GM18507 (cell line): ENCODE data around the gene KCNG1.

Experiments
- DNase-seq: peaks from one replicate; pipeline ENCODE4 v3.0.0; 2011; ENCODE audit warnings: low read depth; ENCODE audit not compliant: insufficient read length; ENCODE audit errors: extremely low spot score
- FAIRE-seq: peaks from 2 replicates; lab custom pipeline; 2011; peaks lifted over from hg19 to GRCh38; lab: Jason Lieb, UNC

KCNG1 gene

DNA sequence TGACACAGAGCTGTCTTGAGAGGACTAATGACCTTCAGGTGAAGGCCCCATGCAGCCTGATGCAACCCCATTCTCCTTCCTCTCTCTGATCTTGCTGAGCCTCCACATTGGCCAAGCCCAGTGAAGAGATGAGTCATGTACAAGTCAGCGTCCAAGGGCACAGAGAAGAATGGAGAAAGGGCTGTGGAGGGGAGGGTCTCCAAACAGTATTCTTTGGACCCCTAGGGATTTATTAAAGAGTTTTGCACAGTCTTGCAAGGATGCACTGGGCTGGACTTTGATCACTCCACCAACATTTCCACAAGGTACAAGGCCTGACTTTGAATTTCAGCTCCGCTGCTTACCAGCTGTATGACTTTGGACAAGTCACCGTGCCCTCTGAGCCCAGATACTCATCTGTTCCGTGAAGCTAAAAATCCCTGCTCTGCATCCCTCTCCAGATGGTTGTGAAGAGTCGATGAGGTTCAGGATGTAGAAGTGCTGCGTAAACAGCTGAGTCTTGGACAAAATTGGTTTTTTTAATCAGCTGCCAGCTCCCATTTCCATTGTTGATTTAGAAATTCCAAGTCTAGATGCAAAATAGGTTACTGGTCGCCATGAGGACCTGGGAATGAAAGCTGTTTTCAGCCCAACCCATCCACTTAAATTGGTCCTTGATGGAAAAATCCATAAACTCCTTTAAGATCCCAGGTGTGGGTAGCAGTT, 14.1 kb upstream of the KCNG1 start:
- no peak for DNase-seq
- no peak for FAIRE-seq

DNA sequence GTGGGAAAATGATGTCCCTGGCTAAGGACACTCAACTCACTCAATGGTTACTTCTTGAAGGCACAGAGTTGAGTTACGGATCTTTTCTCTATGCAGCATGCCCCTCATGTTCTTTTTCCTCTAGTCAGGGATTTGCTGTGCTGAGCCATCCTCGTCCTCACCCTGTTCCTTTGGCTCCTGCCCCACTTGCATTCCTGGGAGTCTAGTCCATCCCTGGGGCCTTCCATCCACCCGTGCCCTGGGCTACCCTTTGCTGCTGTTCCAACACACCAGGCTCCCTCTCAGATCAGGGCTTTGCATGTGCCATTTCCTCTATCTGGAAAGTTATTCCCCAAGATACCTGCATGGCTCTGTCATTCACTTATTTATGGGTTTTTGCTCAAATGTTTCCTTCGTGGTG, 13.3 kb upstream of the KCNG1 start:
- DNase-seq, result no peak
- no peak for FAIRE-seq

DNA sequence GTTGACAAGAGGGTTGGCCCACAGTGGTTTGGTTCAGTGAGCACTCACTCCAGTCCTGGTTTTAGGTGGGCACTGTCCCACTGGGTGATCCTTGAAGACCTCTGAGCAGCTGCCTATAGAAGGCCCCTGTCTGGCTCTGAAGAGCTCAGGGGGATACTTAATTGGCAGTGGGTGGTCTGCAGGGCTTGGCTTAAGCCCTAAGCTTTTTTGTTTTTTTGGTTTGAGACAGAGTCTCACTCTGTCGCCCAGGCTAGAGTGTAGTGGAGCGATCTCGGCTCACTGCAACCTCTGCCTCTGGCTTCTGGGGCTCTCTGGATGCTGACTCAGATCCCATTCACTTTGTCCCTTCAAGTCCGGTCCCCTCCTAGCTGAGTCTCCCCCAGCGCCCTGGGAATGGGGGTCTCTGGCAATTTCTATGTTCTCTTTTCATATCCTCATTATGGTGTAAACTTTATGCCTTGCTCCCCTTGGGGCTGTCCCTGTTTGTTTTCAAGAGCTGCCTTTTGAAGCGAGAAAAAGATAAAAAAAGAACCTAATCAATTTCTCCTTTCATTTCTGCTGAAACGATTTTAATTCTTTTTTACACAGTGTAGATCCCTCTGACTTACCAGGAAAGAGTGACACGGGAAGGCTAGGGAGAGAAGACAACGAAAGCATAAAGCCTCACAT, 12.2 kb upstream of the KCNG1 start:
- FAIRE-seq (no peak), DNase-seq (no peak)

DNA sequence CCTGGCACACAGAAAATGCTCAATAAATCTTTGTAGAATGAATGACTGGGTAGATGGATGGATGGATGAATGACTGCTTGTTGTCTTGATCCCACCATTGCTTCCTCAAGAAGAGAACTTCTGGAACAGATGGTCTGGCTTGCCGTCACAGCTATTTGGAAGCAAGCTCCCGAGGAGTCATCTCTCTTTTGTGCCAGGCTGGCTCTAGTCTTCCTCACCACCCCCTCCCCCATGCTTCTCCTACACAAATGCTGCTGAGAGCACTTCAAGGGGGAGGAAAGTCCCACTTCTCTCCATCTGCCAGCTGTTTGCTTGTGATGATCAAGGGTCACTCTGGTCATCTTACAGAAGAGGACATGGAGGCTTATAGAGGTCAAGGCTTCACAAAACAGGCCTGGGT, 11.6 kb upstream of the KCNG1 start:
- DNase-seq (no peak), FAIRE-seq (no peak)

DNA sequence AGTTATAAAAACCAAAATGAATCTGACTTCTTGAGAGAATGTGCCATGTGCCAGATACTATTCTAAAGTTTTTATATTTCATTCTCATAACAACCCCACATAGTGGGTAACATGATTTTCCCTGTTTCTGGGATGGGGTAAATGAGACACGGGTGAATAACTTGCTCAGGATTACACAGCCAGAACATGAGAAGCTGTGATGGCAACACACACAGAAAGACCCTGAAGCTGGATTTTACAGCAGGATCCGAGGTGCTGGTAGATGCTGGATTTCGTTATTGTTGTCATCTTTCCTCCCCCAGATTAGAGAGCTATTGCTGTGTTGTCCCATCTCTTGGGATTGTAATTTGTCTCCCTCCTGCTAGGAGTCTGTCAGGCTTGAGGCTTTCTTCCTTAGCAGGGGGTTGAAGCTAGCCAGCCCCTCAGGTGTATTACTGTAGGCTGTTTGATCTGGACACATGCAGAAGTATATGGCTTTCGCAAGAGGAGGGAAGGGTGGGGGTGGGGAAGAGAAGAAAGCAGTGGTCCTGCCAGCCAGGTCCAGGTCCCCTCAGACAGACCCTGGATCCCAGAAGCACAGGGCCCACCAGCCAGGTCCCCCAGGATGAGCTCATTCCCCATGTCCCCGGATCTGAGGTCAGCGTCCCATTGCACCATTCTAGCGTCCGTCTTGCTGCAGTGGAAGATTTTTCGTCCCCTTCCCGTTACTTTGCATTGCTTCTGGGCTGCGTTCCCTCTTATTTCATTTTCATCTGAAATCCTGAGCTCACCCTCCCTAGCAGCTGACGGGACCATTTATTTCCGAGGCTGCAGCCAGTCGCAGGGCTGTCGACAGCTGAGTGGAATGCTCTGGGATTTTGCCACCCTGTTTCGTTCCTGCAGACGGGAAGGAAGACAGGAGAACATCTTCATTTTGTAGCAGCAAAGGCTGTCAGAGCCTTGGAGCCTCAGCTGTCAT, 7.3 kb upstream of the KCNG1 start:
- no peak for FAIRE-seq
- DNase-seq, result no peak

DNA sequence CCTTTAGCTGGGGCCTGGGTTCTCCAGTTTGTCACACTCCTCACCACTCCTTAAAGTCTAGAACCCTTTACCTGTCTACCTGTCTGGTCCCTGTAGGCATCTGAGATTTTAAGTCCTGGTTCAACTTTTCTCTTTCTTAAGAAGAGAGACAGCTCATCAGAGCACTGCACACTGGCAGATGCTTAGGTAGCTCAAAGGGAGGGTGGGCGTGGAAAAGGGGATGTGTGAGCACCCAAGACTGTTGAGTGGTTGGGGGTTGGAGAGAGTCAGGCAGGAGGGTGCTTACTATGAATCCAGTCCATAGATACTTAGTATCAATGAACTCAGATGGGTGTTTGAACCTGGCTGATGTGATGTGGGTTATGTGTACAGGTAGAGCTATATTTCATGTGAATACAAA, 6.6 kb upstream of the KCNG1 start:
- no peak for FAIRE-seq
- DNase-seq, result no peak

DNA sequence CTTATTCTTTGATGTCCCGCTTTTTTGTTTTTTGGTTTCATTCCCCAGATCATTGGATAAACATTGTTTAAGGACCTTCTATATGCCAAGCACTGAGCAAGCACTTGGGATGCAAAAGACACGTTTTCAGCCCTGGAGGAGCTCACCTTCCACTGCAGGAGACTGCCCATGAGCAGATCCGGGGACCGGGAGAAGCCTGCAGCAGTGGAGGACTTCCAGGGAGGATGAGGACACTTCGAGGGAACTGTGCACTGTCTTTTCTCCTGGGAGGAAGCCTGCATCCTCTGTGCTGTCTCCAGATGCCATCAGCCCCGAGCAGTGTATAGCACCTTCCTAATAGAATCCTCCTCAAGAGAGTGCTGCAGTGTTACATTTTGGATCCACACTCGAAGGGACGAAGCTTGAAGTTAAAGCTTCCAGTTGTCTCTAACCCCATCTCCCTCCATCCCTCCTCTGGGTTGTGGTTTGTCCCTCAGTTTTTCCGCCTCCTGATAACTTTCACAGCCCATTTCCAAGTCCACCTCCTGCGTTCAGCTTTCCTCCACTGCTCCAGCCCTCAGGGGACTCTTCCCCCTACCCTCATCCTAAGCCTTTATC, 5.8 kb upstream of the KCNG1 start:
- DNase-seq, result no peak
- FAIRE-seq, result no peak

DNA sequence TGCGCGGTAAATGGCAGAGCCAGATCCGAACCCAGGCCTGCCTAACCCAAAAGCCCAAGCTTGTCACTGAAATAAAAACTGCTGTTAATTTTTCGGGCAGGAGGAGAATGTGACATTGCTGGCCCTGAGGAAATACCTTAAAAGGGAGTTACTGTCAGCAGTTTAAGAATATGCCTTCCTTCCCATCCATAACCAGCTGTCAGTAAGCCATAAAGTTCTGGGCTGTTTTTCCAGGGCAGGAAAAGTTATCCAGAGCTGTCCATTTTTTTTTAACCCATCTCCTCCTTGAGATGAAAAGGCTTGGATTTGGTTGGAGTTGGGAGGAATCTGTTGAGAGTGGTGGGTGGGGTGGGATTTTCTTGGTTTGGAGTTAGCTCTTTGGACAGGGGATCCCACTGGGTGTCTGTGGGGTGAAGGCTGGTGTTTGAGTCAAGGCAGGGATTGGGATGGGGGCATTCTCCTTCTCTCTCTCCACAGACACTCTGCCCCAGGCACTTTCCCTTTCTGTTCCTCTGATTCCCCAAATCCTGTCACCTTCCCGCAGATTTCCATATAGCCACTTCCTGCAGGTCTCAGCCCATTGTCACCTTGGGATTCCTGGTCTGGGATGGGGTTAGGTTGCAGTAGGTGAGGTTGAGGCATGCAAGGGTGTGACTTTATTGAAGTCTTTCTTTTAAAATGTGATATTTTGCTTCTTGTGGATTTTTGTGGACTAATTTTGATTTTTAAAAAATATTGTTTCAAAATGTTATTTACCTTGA, 4.3 kb upstream of the KCNG1 start:
- no peak for FAIRE-seq

DNA sequence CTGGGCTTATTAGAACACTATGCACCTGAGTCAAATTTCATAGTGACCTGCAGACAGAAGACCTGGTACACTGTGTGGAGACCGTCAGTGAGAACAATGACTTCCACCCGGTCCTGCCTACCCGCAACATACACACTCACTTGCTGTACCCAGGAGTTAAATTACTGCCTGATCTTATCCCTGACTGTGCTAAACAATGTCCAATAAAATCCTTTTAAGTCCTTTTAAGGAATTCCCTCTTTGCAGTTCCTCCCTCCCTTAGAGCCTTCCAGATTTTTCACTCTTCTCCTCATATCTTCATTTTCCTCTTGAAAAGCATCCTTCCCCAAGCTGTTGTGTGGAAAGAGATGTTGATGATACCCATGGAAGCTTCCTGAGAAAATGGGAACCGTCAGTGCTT, 3.4 kb upstream of the KCNG1 start:
- FAIRE-seq, result no peak
- DNase-seq, result no peak

More for the DNA sequence above, 4.3 kb upstream of the KCNG1 start:
- no peak for DNase-seq

DNA sequence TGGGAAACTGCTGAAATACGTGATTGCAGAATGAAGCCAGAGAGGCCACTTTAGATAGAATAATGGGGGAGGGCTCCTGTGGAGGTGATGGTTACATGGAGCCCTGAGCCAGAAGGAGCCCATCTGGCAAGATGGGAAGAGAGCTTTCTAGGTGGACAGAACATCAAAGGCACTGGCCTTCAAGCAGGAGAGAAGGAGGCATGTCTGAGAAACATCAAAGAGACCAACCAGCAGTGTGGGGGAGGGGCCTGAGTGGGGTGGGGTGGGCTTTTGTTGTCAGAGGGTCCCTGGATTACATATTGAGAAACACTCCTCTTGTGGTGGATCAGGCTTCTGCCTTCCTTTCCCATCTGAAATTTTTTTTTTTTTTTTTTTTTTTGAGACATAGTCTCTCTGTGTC, 1.9 kb upstream of the KCNG1 start:
- FAIRE-seq, result no peak
- DNase-seq, result no peak

DNA sequence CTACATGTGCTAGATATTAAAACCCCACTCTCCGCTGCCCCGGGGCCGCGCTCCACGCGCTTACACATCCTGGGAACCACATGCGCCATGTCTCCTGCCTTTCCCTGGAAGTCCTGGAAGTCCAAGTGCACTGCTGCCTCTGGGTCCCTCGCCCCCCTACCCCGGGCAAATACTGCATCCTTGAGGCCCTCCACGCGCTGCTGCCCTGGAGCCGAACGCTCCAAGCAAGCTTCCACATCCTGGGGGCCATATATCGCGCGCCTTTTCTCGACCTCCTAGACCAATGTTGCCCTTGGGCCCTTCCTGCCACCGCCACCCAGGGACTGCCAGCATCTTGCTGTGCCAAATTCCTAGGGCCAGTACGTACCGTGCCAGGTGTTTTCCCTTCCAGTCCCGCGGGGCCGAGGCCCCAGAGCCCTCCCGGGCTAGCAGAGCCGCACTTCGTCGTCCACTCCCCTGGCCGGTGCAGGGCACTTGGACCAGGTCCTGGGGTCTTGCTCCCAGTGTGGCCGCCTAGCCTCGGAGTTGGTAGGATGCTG, 779 bp upstream of the KCNG1 start:
- FAIRE-seq (no peak), DNase-seq (no peak)

DNA sequence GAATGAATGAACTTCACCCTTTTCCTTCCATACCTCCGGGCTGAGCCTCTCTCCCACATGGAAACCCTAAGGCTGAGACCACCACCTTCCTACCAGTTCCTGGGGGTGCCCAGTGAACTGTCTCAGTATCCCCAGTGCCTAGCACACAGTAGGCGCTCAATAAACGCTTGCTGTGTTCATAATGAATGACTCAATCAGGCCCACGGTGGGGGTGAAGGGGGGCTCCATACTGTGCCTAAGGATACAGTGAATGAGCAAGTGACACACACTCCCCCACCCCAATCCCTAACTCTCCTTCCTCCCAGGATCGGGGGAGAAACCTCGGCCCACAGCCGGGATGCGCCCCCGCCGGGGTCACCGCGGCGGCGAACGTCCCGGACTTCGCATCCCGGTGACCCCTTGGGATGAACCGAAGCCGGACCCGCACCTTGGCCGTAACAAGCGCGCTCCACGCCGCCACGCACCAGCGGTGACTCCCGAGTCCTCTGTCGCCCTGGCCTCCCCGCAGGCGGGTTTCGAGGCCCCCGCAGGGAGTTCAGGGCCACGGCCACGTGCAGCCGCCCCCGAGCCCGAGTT, 592 bp downstream of the KCNG1 start:
- no peak for DNase-seq
- no peak for FAIRE-seq

DNA sequence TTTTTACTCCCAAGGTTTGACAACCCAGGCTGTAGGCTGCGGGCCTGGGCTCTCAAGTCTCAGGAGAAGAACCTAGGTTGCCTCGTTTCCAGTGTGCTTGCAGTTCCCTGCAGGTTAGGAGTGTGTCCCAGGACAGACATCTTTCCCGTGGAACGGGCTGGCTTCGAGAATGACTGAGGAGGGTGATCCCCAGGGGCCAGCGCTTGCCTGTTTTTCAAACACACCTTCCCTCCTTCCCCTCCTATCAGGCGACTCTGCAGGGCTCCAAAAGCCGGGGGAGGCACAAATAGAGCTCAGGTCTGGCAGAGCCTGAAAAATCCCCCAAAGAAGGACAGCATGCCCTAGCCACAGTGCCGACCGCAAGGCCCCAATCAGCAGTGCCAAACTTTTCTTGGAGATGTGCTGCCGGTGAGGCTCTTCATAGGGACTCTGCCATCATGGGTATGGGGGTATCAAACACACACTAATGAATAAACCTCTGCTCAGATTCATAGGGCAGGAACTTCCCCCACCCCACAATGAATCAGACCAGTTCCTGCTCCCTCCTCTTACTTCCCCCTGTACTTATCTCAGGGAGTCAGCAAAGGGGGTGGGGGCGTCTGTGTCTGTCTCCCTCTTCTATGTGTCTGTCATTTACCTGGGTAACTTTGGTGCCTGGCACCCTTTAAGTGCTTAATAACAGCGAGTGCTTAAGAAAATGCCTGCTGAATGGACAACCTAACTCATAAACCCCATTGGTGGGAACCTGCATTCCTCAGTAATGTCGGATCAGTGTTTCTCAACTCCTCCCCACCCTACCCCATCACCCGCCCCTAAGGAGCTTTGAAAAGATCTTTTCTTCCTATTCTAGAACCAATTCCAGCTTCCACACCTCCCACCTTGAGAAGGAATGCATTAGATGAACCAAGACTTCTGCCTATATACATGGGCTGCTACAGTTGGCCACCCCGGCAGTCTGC, 1.6 kb downstream of the KCNG1 start:
- no peak for FAIRE-seq
- no peak for DNase-seq

DNA sequence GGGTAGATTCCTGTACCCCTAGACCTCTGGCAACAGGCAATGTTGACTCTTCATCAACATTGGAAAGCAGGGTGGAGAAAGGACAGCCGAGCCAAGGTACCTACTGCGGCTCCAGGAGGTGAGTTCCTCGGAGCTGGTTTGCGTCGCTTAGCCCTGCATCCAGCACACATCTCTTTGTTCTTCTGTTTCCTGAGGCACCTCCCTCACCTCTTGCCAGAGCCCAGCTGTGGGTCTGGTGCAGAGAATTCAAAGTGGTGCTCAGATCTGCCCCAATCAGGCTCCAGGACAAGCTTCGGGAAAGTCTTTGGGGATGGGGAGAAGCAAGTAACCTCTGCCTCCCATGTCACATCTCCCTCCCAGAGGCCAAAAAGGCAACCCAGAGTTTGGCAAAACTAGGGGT, 2.2 kb downstream of the KCNG1 start:
- FAIRE-seq, result no peak

DNA sequence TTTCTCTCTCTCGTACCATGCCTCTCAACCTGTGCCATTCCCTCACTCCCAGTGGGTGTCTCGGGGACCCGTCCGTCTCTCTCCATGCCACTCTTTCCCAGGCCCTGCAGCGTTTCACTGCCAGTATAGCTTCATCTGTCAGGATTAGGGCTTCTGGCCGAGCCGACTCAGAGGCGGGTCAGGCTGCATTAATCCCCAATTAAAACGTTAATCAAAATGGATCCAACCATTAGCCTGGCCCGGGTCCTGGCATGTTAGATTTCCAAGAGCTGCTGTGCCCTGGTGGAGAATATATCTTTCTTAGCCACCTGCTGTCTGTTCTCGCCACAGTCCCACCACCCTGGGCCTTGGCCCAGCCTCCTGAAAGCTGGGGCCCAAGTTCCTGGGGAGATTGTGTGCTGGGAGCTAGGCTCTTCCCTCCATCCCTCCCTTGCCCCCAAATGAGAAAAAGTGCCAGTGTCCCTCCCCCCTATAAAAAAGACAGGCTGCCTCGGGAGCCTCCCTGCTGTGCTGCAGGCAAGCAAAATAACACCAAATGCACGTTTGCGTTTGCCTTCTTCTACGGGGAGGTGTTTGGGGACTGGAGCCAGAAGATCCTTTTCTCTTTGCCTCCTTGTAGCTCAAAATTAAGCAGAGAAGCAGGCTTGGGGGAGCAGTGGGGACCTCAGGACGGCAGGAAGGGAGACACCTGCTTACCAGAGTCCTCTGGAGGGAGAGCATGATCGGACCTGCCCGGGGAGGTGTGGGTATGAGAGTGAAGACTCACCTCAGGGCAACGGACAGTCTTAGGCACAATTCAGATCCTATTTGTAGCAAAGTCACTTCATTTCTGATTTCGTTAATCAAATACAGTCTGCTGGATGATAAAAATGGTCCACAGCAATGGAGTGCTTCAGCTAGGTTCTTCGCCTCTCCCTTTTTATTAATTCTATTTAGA, 3.0 kb downstream of the KCNG1 start:
- DNase-seq (no peak), FAIRE-seq (no peak)

More for the DNA sequence above, 2.2 kb downstream of the KCNG1 start:
- no peak for DNase-seq

DNA sequence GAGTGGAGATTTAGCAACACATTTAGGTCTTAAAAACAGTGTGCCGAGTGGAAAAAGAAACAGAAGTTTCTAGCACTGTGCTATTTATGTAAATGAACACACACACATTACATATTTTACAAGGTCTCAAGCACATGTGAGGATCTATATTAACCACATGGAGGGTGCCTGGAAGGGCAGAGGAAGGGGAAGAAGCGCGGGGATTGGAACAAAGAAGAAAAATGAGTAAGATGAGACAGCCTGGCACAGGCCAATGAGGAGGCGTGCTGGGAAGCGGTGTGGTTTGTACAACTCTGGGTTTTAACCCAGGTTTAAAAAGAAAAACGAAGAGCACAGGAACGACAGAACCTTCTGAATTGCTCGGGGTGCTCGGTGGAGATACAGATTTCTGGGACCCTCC, 5.7 kb downstream of the KCNG1 start:
- FAIRE-seq (no peak), DNase-seq (no peak)

DNA sequence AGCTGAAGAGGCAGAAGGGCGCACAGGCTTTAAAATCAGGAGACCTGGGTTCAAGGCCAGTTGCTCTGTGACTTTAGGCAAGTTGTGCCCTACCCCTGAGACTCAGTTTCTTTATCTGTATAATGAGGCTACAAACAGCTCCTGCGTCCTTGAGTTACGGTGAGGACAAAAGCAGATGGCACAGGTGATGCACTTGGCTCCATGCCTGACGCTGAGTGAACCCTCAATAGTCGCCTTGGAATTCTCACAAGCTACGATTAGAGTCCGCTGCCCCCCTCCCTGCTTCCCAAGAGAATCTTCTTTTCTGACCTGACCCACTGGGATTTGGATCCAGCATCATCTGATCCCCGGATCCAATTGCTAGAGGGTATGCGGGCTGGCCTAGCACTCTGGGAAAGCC, 6.4 kb downstream of the KCNG1 start:
- DNase-seq (no peak), FAIRE-seq (no peak)
